ENCODE measurements around the gene MTMR4. TPM values are rescaled to one million over a fixed set of nuclear protein-coding genes. Genes with fewer than 3 reads are reported as not detected.

Gene MTMR4
- polyA plus RNA-seq, 3 donors = 7.2 to 20.7 (median 8.4) TPM

GRCh38 chr17:58491510-58492045 lies 22.9 kb downstream of the MTMR4 start:
- H3K4me3 ChIP-seq (replicated peaks in 1 of 3; ENCODE audit: low read depth in 2 of 3, low read length in 3 of 3) = no peak overlapping the region
- peaks cover 71 to 82% of the 10 kb centered on the region in 2 donors for H3K36me3 ChIP-seq (replicated peaks in 1 of 2; ENCODE audit: control insufficient read depth in 1 of 2, insufficient read depth in 2 of 2, low read length in 2 of 2)
- H3K27ac ChIP-seq (ENCODE audit: low read depth in 1 of 2, low read length in 2 of 2) = no peak overlapping the region
- Mint-ChIP-seq H3K36me3 (peaks cover 75 to 81% of the 10 kb centered on the region in 2 donors), H3K4me3 (no peak overlapping the region), H3K4me1 (peaks cover 12% of the 10 kb centered on the region), H3K9me3 (peaks cover 0 to 4% (median 3%) of the 10 kb centered on the region in 7 donors), H3K27ac (no peak overlapping the region), H3K27me3 (ENCODE audit: low read depth in 3 of 3) (peaks cover 3 to 12% (median 6%) of the 10 kb centered on the region in 3 donors)
- peaks cover 2% of the 10 kb centered on the region for H4K20me1 ChIP-seq (ENCODE audit: insufficient read depth, low read length)
- H3K9me3 ChIP-seq (replicated peaks in 1 of 2; ENCODE audit: control insufficient read depth in 1 of 2, insufficient read depth in 1 of 2, low read length in 2 of 2) = no peaks in the 10 kb centered on the region
- no peak overlapping the region for H2AFZ ChIP-seq (ENCODE audit: insufficient read depth, low read depth, low read length, poor library complexity, severe bottlenecking)
- H3K27me3 ChIP-seq (ENCODE audit: control insufficient read depth in 2 of 2, insufficient read depth in 2 of 2, low read length in 2 of 2) = peaks cover 0 to 6% of the 10 kb centered on the region in 2 donors
- DNase-seq = no peak
- TF ChIP-seq, protein P1, sequence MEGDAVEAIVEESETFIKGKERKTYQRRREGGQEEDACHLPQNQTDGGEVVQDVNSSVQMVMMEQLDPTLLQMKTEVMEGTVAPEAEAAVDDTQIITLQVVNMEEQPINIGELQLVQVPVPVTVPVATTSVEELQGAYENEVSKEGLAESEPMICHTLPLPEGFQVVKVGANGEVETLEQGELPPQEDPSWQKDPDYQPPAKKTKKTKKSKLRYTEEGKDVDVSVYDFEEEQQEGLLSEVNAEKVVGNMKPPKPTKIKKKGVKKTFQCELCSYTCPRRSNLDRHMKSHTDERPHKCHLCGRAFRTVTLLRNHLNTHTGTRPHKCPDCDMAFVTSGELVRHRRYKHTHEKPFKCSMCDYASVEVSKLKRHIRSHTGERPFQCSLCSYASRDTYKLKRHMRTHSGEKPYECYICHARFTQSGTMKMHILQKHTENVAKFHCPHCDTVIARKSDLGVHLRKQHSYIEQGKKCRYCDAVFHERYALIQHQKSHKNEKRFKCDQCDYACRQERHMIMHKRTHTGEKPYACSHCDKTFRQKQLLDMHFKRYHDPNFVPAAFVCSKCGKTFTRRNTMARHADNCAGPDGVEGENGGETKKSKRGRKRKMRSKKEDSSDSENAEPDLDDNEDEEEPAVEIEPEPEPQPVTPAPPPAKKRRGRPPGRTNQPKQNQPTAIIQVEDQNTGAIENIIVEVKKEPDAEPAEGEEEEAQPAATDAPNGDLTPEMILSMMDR (IDR thresholded peaks at IDR 0.05) = no peak
- peaks cover 11 to 12% of the 10 kb centered on the region in 2 donors for H3K4me1 ChIP-seq (ENCODE audit: control insufficient read depth in 1 of 2, insufficient read depth in 2 of 2, low read length in 2 of 2)
- whole genome bisulfite sequencing (ENCODE audit: insufficient coverage) = 94% methylated on average over 2 of the region's 6 CpGs
- no peak overlapping the region for H3K4me2 ChIP-seq (replicated peaks; ENCODE audit: extremely low read depth, low read length, poor library complexity, severe bottlenecking)
- intact Hi-C loops (cut with micrococcal nuclease) = no loop called here
- no peak overlapping the region for H3K9ac ChIP-seq (ENCODE audit: insufficient read depth, low read length, poor library complexity, severe bottlenecking)
- no peaks in the 10 kb centered on the region for H3K79me2 ChIP-seq (ENCODE audit: insufficient read depth, low read length)

GRCh38 chr17:58488428-58488890 lies 26.0 kb downstream of the MTMR4 start:
- Mint-ChIP-seq H3K36me3 (peaks cover 47 to 50% of the 10 kb centered on the region in 2 donors), H3K9me3 (peaks cover 0 to 4% (median 3%) of the 10 kb centered on the region in 7 donors), H3K4me1 (peaks cover 3% of the 10 kb centered on the region), H3K27me3 (ENCODE audit: low read depth in 3 of 3) (peaks cover 3 to 12% (median 3%) of the 10 kb centered on the region in 3 donors), H3K27ac (no peak overlapping the region), H3K4me3 (peak overlapping the region in 1 of 2 donors; percentile 59)
- no peak overlapping the region for H2AFZ ChIP-seq (ENCODE audit: insufficient read depth, low read depth, low read length, poor library complexity, severe bottlenecking)
- no peak overlapping the region for H3K4me2 ChIP-seq (replicated peaks; ENCODE audit: extremely low read depth, low read length, poor library complexity, severe bottlenecking)
- H3K4me3 ChIP-seq (replicated peaks in 1 of 3; ENCODE audit: low read depth in 2 of 3, low read length in 3 of 3) = no peak overlapping the region
- 93% methylated on average over 21 of the region's 26 CpGs for WGBS (ENCODE audit: insufficient coverage)
- no peaks in the 10 kb centered on the region for H4K20me1 ChIP-seq (ENCODE audit: insufficient read depth, low read length)
- H3K27me3 ChIP-seq (ENCODE audit: control insufficient read depth in 2 of 2, insufficient read depth in 2 of 2, low read length in 2 of 2) = peaks cover 0 to 6% of the 10 kb centered on the region in 2 donors
- H3K4me1 ChIP-seq (ENCODE audit: control insufficient read depth in 1 of 2, insufficient read depth in 2 of 2, low read length in 2 of 2) = peaks cover 8 to 11% of the 10 kb centered on the region in 2 donors
- H3K79me2 ChIP-seq (ENCODE audit: insufficient read depth, low read length) = no peaks in the 10 kb centered on the region
- H3K9me3 ChIP-seq (replicated peaks in 1 of 2; ENCODE audit: control insufficient read depth in 1 of 2, insufficient read depth in 1 of 2, low read length in 2 of 2) = no peaks in the 10 kb centered on the region
- DNase-seq = no peak
- no peak overlapping the region for H3K27ac ChIP-seq (ENCODE audit: low read depth in 1 of 2, low read length in 2 of 2)
- intact Hi-C loops (cut with micrococcal nuclease) = no loop called here
- peaks cover 45 to 51% of the 10 kb centered on the region in 2 donors for H3K36me3 ChIP-seq (replicated peaks in 1 of 2; ENCODE audit: control insufficient read depth in 1 of 2, insufficient read depth in 2 of 2, low read length in 2 of 2)
- TF ChIP-seq, protein P1 (IDR thresholded peaks at IDR 0.05) = no peak
- no peak overlapping the region for H3K9ac ChIP-seq (ENCODE audit: insufficient read depth, low read length, poor library complexity, severe bottlenecking)

Data from CD14-positive monocyte (primary cell).